Measurements from ENCODE around the gene GGTLC2.
"Not testable (repeated sequence)": the region's sequence is repeated elsewhere in the genome, so short reads cannot be mapped to it uniquely, and the experiment has no call there.

GGTLC2 gene

DNA sequence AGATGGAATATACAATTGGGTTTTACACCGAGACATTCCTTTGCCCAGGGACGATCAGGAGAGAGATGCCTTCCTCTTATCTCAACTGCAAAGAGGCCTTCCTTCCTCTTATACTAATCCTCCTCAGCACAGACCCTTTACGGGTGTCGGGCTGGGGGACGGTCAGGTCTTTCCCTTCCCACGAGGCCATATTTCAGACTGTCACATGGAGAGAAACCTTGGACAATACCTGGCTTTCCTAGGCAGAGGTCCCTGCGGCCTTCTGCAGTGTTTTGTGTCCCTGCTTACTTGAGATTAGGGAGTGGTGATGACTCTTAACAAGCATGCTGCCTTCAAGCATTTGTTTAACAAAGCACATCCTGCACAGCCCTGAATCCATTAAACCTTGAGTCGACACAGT, 5.3 kb downstream of the GGTLC2 start:
- not testable (repeated sequence) for DNase-seq (ENCODE audit: low read depth); H3K4me3 ChIP-seq (ENCODE audit: low read depth, low read length)

DNA sequence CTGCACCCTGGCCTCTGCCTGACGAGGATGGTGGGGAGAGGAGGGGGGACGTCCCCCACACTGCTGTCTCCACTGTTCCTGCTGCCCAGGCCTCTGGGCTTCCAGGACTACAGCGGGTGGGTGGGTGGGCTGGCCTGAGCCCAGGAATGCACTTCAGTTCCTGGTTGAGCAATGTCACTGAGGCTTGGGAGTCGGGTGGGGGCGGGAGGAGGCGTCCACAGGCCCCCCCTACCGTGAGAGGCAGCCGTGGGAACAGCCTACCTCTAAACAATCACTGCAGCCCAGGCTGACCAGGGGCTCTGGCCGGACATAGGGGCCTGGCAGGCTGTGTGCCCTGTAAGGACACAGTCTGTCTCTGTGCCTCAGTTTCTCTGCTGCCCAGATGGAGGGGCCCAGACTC, 6.0 kb downstream of the GGTLC2 start:
- DNase-seq (ENCODE audit: low read depth) = not testable (repeated sequence)

GRCh38 chr22:22650803-22651515, 6.5 kb downstream of the GGTLC2 start:
- H3K4me3 ChIP-seq (ENCODE audit: low read depth, low read length); DNase-seq (ENCODE audit: low read depth): not testable (repeated sequence)

More for the DNA sequence above, 6.0 kb downstream of the GGTLC2 start:
- not testable (repeated sequence) for H3K4me3 ChIP-seq (ENCODE audit: low read depth, low read length)

DNA sequence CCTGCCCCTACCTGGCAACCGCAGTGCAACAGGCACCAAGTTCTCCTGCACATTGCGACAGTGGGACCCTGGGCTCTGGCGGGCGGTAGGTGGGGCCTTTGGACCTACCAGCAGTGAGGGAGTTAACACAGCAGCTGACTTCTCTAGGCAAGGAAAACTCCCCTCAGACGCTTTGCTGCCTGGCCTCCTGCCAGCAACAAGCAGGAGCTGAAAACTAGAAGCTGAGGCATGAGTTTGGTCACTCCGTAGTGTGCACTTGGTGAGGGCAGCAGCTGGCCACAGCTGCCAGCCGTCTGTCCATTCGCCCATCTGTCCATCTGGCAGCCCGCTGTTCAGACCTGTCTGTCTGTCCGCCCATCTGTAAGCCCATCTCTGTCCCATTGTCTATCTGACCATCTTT, 7.2 kb downstream of the GGTLC2 start:
- peak; percentile 31 for DNase-seq (ENCODE audit: low read depth)
- H3K4me3 ChIP-seq (ENCODE audit: low read depth, low read length) = not testable (repeated sequence)

GRCh38 chr22:22652102-22652501, 7.7 kb downstream of the GGTLC2 start:
- not testable (repeated sequence) for DNase-seq (ENCODE audit: low read depth); H3K4me3 ChIP-seq (ENCODE audit: low read depth, low read length)

GRCh38 chr22:22652573-22652972, 8.2 kb downstream of the GGTLC2 start:
- not testable (repeated sequence) for DNase-seq (ENCODE audit: low read depth); H3K4me3 ChIP-seq (ENCODE audit: low read depth, low read length)

GRCh38 chr22:22653677-22654381, 9.4 kb downstream of the GGTLC2 start:
- H3K4me3 ChIP-seq (ENCODE audit: low read depth, low read length) = not testable (repeated sequence)
- peak; percentile 64 for DNase-seq (ENCODE audit: low read depth)

GRCh38 chr22:22655452-22656290, 11.3 kb downstream of the GGTLC2 start:
- peak; percentile 7 for DNase-seq (ENCODE audit: low read depth)
- no peak overlapping the region for H3K4me3 ChIP-seq (ENCODE audit: low read depth, low read length)
- TF ChIP-seq MYC (IDR thresholded peaks at IDR 0.05; ENCODE audit: low read depth, low read length) (no peak), POLR2A (IDR thresholded peaks at IDR 0.05; ENCODE audit: extremely low read depth, insufficient read length) (no peak)
- TF ChIP-seq, protein P1, sequence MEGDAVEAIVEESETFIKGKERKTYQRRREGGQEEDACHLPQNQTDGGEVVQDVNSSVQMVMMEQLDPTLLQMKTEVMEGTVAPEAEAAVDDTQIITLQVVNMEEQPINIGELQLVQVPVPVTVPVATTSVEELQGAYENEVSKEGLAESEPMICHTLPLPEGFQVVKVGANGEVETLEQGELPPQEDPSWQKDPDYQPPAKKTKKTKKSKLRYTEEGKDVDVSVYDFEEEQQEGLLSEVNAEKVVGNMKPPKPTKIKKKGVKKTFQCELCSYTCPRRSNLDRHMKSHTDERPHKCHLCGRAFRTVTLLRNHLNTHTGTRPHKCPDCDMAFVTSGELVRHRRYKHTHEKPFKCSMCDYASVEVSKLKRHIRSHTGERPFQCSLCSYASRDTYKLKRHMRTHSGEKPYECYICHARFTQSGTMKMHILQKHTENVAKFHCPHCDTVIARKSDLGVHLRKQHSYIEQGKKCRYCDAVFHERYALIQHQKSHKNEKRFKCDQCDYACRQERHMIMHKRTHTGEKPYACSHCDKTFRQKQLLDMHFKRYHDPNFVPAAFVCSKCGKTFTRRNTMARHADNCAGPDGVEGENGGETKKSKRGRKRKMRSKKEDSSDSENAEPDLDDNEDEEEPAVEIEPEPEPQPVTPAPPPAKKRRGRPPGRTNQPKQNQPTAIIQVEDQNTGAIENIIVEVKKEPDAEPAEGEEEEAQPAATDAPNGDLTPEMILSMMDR (IDR thresholded peaks at IDR 0.05; ENCODE audit: low read depth, low read length) = no peak
- TF ChIP-seq, protein P2, sequence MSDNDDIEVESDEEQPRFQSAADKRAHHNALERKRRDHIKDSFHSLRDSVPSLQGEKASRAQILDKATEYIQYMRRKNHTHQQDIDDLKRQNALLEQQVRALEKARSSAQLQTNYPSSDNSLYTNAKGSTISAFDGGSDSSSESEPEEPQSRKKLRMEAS (IDR thresholded peaks at IDR 0.05; ENCODE audit: low read depth, low read length) = no peak

DNA sequence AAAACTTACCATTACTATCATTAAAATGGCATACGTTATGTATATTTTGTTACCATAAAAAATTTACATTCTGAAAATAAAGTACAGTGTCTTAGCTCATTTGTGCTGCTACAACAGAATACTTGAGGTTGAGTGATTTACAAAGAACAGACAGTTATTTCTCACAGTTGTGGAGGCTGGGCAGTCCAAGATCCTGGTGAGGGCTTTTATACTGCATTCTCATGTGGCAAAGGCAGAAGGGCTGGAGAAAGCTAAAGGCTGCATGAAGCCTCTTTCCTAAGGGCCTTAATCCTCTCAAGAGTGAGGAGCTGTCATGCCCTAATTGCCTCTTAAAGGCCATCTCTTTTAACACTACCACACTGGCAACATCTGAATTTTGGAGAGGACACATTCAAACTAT, 13.3 kb downstream of the GGTLC2 start:
- TF ChIP-seq, protein P2 (IDR thresholded peaks at IDR 0.05; ENCODE audit: low read depth, low read length) = no peak
- TF ChIP-seq POLR2A (IDR thresholded peaks at IDR 0.05; ENCODE audit: extremely low read depth, insufficient read length) = no peak
- TF ChIP-seq, protein P1 (IDR thresholded peaks at IDR 0.05; ENCODE audit: low read depth, low read length) = no peak
- no peak overlapping the region for H3K4me3 ChIP-seq (ENCODE audit: low read depth, low read length)
- DNase-seq (ENCODE audit: low read depth) = no peak

- TF ChIP-seq, protein P1 (IDR thresholded peaks at IDR 0.05; ENCODE audit: low read depth, low read length) = no peak
- TF ChIP-seq, protein P2 (IDR thresholded peaks at IDR 0.05; ENCODE audit: low read depth, low read length) = no peak
- no peak for TF ChIP-seq MYC (IDR thresholded peaks at IDR 0.05; ENCODE audit: low read depth, low read length)
- no peak for TF ChIP-seq POLR2A (IDR thresholded peaks at IDR 0.05; ENCODE audit: extremely low read depth, insufficient read length)
- H3K4me3 ChIP-seq (ENCODE audit: low read depth, low read length) = no peak overlapping the region
These were observed 16.9 kb downstream of the GGTLC2 start for GRCh38 chr22:22661275-22661674.

More at GRCh38 chr22:22661275-22661674, 16.9 kb downstream of the GGTLC2 start:
- DNase-seq (ENCODE audit: low read depth) = no peak
